HCT116 (cell line): ENCODE data around the gene IPO13. TPM values are rescaled to one million over a fixed set of nuclear protein-coding genes. Genes with fewer than 3 reads are reported as not detected.

Experiments used
- ATAC-seq: fragments of 200-7000 bp; cut with Tn5 transposase; 2 replicates; pipeline ENCODE4 v1.9.1; 2020; ENCODE audit warnings: mild to moderate bottlenecking, moderate library complexity
- BruUV-seq: library from RNA; stranded (reverse); fragments of 400-500 nt; replicated peaks from 2 replicates; lab custom pipeline; 2021; lab: Mats Ljungman, UMichigan
- CTCF ChIA-PET: fragments of 300-600 bp; sonication (Branson Sonifier 250); formaldehyde crosslinking; loops from one replicate; lab custom pipeline; 2021; ENCODE audit warnings: antibody characterized with exemption; lab: Charles Lee
- POLR2A ChIA-PET: fragments of 300-600, 350-600 bp; sonication (Branson Sonifier 250); formaldehyde crosslinking; loops from one replicate; lab custom pipeline; 2021; ENCODE audit warnings: antibody characterized with exemption; lab: Charles Lee
- RAD21 ChIA-PET, 2 experiments: fragments of 300-600 bp; sonication (Branson Sonifier 250); formaldehyde crosslinking; loops; one replicate each; lab custom pipeline; 2023; ENCODE audit warnings: low total read pairs in 2 of 2; ENCODE audit not compliant: uncharacterized antibody in 2 of 2, unreplicated experiment in 2 of 2, low non-redundant PET in 1 of 2; lab: Charles Lee
- DNase-seq: peaks from one replicate; pipeline ENCODE4 v3.0.0-alpha.2; 2010; ENCODE audit warnings: low read depth, low spot score
- H2AFZ ChIP-seq: fragments of 200-600 bp; shearing (Covaris generic), sonication (generic); 2 replicates; pipeline ENCODE4 v1.6.1; 2017; ENCODE audit warnings: low read depth, mixed run types, mixed read lengths, antibody characterized with exemption, low read length; ENCODE audit not compliant: poor library complexity, severe bottlenecking
- H3K27ac ChIP-seq: 2 replicates; pipeline ENCODE4 v1.5.1; 2012; ENCODE audit warnings: low read depth, low read length
- H3K27me3 ChIP-seq: fragments of 200-600 bp; sonication (generic); 2 replicates; pipeline ENCODE4 v1.6.1; 2016; ENCODE audit warnings: mixed run types, low read length, mixed read lengths; ENCODE audit not compliant: insufficient read depth
- H3K36me3 ChIP-seq, 2 experiments: fragments of 200-500 bp in 1 of 2; fragments of 200-600 bp in 1 of 2; sonication (Bioruptor generic) in 1 of 2; sonication (generic) in 1 of 2; 2 replicates each; pipeline versions ENCODE4 v1.5.1 to v1.6.1; 2014 to 2016; ENCODE audit warnings: low read length in 2 of 2, inconsistent platforms in 1 of 2, mixed read lengths in 1 of 2, mixed run types in 1 of 2; ENCODE audit not compliant: insufficient read depth in 2 of 2, control insufficient read depth in 1 of 2
- H3K4me1 ChIP-seq, 2 experiments: fragments of 200-600 bp in 1 of 2; sonication (generic) in 1 of 2; 2 replicates each; pipeline versions ENCODE4 v1.5.1 to v1.6.1; 2012 to 2017; ENCODE audit warnings: low read length in 2 of 2, inconsistent platforms in 1 of 2, mild to moderate bottlenecking in 1 of 2, mixed read lengths in 1 of 2, mixed run types in 1 of 2, moderate library complexity in 1 of 2; ENCODE audit not compliant: insufficient read depth in 2 of 2, control insufficient read depth in 1 of 2
- H3K4me2 ChIP-seq: fragments of 200-600 bp; sonication (generic); 2 replicates; pipeline ENCODE4 v1.6.1; 2017; ENCODE audit warnings: mixed run types, low read length, mixed read lengths
- H3K4me3 ChIP-seq, 2 experiments: fragments of 200-600 bp in 1 of 2; sonication (generic) in 1 of 2; replicated peaks in 1 of 2; 2 replicates each; pipeline ENCODE4 v1.5.1; 2011 to 2016; ENCODE audit warnings: low read length in 2 of 2, control low read depth in 1 of 2, low read depth in 1 of 2, mild to moderate bottlenecking in 1 of 2, mixed read lengths in 1 of 2, mixed run types in 1 of 2
- H3K79me2 ChIP-seq: fragments of 200-600 bp; sonication (generic); 2 replicates; pipeline ENCODE4 v1.6.1; 2017; ENCODE audit warnings: mild to moderate bottlenecking, mixed run types, low read length, moderate library complexity, mixed read lengths; ENCODE audit not compliant: insufficient read depth
- H3K9ac ChIP-seq: fragments of 200-600 bp; sonication (generic); 2 replicates; pipeline ENCODE4 v1.6.1; 2016; ENCODE audit warnings: low read length, mixed read lengths
- H3K9me2 ChIP-seq: fragments of 200-600 bp; sonication (generic), shearing (Covaris generic); 2 replicates; pipeline ENCODE4 v1.6.1; 2017; ENCODE audit warnings: mixed run types, mild to moderate bottlenecking, moderate library complexity; ENCODE audit not compliant: insufficient read depth
- H3K9me3 ChIP-seq, 2 experiments: fragments of 200-500 bp in 1 of 2; fragments of 200-600 bp in 1 of 2; sonication (Bioruptor generic) in 1 of 2; sonication (generic) in 1 of 2; 2 replicates each; pipeline ENCODE4 v1.6.1; 2014 to 2017; ENCODE audit warnings: low read length in 2 of 2, mixed read lengths in 2 of 2, inconsistent platforms in 1 of 2, low read depth in 1 of 2, mild to moderate bottlenecking in 1 of 2, mixed run types in 1 of 2, moderate library complexity in 1 of 2; ENCODE audit not compliant: control insufficient read depth in 1 of 2, insufficient read depth in 1 of 2
- H4K20me1 ChIP-seq: fragments of 200-600 bp; sonication (generic), shearing (Covaris generic); 2 replicates; pipeline ENCODE4 v1.6.1; 2017; ENCODE audit warnings: mixed run types, mild to moderate bottlenecking, moderate library complexity; ENCODE audit not compliant: insufficient read depth
- CBX3 ChIP-seq: IDR thresholded peaks from 2 replicates; pipeline ENCODE4 v1.6.1; 2012; ENCODE audit warnings: low read depth
- CEBPB ChIP-seq: IDR thresholded peaks from 2 replicates; pipeline ENCODE4 v1.6.1; 2012; ENCODE audit warnings: low read depth
- CTCF ChIP-seq, 3 experiments: fragments of 200-600 bp in 1 of 3; sonication (generic) in 1 of 3; IDR thresholded peaks in 2 of 3; conservative IDR thresholded peaks in 1 of 3; 2 replicates each; pipeline ENCODE4 v1.5.1; 2012 to 2017; ENCODE audit warnings: low read depth in 2 of 3, low read length in 2 of 3, antibody characterized with exemption in 1 of 3, borderline replicate concordance in 1 of 3, control low read depth in 1 of 3, mild to moderate bottlenecking in 1 of 3, mixed read lengths in 1 of 3, mixed run types in 1 of 3, moderate library complexity in 1 of 3; ENCODE audit not compliant: insufficient read depth in 1 of 3
- EZH2 ChIP-seq: fragments of 200-600 bp; sonication (generic); IDR thresholded peaks from 2 replicates; pipeline ENCODE4 v1.6.1; 2017; ENCODE audit warnings: antibody characterized with exemption, mixed run types
- EZH2phosphoT487 ChIP-seq: fragments of 200-600 bp; IDR thresholded peaks from 2 replicates; pipeline ENCODE4 v1.6.1; 2018; ENCODE audit warnings: antibody characterized with exemption, borderline replicate concordance
- FOSL1 ChIP-seq: IDR thresholded peaks from 2 replicates; pipeline ENCODE4 v1.6.1; 2012; ENCODE audit warnings: low read depth
- MAX ChIP-seq: IDR thresholded peaks from 2 replicates; pipeline ENCODE4 v1.6.1; 2012
- POLR2A ChIP-seq: IDR thresholded peaks from 2 replicates; pipeline ENCODE4 v1.7.0; 2011; ENCODE audit warnings: borderline replicate concordance; ENCODE audit not compliant: insufficient read depth, insufficient read length; ENCODE audit errors: extremely low read depth
- RAD21 ChIP-seq: IDR thresholded peaks from 2 replicates; pipeline ENCODE4 v1.6.1; 2012; ENCODE audit warnings: low read depth, mild to moderate bottlenecking
- SP1 ChIP-seq: IDR thresholded peaks from 2 replicates; pipeline ENCODE4 v1.6.1; 2012; ENCODE audit warnings: low read depth
- ZFX ChIP-seq: fragments of 450-650 bp; IDR thresholded peaks from 2 replicates; pipeline ENCODE4 v1.6.1; 2017
- intact Hi-C: fragments of 100-400 bp; cut with micrococcal nuclease; formaldehyde crosslinking; loops from 2 replicates; pipeline ENCODE4 v1.10.0; 2022
- total RNA-seq: library from RNA; stranded (reverse); gene quantifications from one replicate; pipeline ENCODE4 v1.2.1, GENCODE V29; 2021; ENCODE audit not compliant: unreplicated experiment
- TF ChIP-seq, protein P1 (sequence below): IDR thresholded peaks from 2 replicates; pipeline ENCODE4 v1.6.1; 2012

IPO13 gene
- total RNA-seq, 1 experiment from 2014 or later: 18.7 TPM

DNA sequence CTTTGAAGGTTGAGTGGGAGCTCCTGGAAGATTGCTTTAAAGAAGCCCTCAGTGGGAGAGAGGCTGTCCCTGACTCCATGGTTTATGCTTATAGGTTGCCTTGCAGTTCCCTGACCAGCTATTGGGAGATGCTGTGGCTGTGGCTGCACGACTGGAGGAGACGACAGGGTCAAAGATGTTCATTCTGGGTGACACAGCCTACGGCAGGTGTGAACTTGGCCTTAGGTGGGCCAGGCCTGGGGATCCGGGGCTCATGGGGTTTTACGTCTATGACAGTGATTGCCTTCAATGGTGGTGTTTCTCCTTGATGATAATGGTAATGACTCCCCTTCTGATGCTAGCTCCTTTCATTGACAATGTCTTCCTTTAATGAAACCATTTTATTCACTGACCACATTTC, 23.8 kb downstream of the IPO13 start:
- POLR2A ChIA-PET: interaction anchor here (1.1 kb wide), 1 partner anchor 36 kb away, joined by 3 read pairs; no protein-coding TSS in a partner anchor
- H3K36me3 ChIP-seq: peaks cover 9 to 29% of the 10 kb centered on the region in 2 experiments; a peak in 3 of 4 replicates
- intact Hi-C loops: no loop called here
- RAD21 ChIA-PET: no interaction called here
- H3K79me2 ChIP-seq: peaks cover 25% of the 10 kb centered on the region
- DNase-seq: no peak
- H3K9me3 ChIP-seq: no peaks in the 10 kb centered on the region
- H3K4me3 ChIP-seq: peak overlapping the region; percentile 94 to 99
- H3K9me2 ChIP-seq: no peaks in the 10 kb centered on the region
- CTCF ChIA-PET: interaction anchor here (1.2 kb wide), 1 partner anchor 207 kb away, joined by 4 read pairs; no protein-coding TSS in a partner anchor
- H2AFZ ChIP-seq: no peak overlapping the region
- H3K27me3 ChIP-seq: no peaks in the 10 kb centered on the region
- no peaks in the 10 kb centered on the region for H4K20me1 ChIP-seq
- peak overlapping the region; percentile 93 for H3K4me2 ChIP-seq
- H3K4me1 ChIP-seq: peaks cover 10 to 32% of the 10 kb centered on the region in 2 experiments
- no peak for ATAC-seq
- peak overlapping the region; percentile 85 for H3K9ac ChIP-seq
- peak overlapping the region; percentile 60 for H3K27ac ChIP-seq
- TF ChIP-seq SP1 (no peak), CTCF (IDR thresholded peaks at IDR 0.05 in 2 of 3, conservative IDR thresholded peaks at IDR 0.05 in 1 of 3; ENCODE audit: borderline replicate concordance in 1 of 3, insufficient read depth in 1 of 3, low read depth in 2 of 3, low read length in 2 of 3) (no peak), ZFX (no peak), RAD21 (no peak), EZH2 (no peak), POLR2A (no peak), MAX (no peak), FOSL1 (no peak), CEBPB (no peak), CBX3 (no peak), EZH2phosphoT487 (no peak)
- TF ChIP-seq, protein P1, sequence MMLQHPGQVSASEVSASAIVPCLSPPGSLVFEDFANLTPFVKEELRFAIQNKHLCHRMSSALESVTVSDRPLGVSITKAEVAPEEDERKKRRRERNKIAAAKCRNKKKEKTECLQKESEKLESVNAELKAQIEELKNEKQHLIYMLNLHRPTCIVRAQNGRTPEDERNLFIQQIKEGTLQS: no peak
- no TSS peak for BruUV-seq
